IMR-90 (cell line): ENCODE results near the gene MORC1.

ENCODE experiments used
- CEBPB ChIP-seq: IDR thresholded peaks from 2 replicates; pipeline ENCODE4 v1.6.1; 2012; ENCODE audit warnings: low read depth, low read length, improper control_type of control experiment
- CHD1 ChIP-seq: IDR thresholded peaks from 2 replicates; pipeline ENCODE4 v1.6.1; 2012; ENCODE audit warnings: low read depth, low read length, improper control_type of control experiment
- CTCF ChIP-seq: conservative IDR thresholded peaks from 2 replicates; pipeline ENCODE4 v1.5.1; 2012; ENCODE audit warnings: mild to moderate bottlenecking, low read depth, low read length, improper control_type of control experiment
- ELK1 ChIP-seq: fragments of 150-350 bp; IDR thresholded peaks from 2 replicates; pipeline ENCODE4 v1.6.1; 2016; ENCODE audit warnings: low read depth, mild to moderate bottlenecking, low read length, moderate library complexity, borderline replicate concordance
- FOS ChIP-seq: fragments of 150-350 bp; IDR thresholded peaks from 2 replicates; pipeline ENCODE4 v1.6.1; 2016; ENCODE audit warnings: low read depth, low read length
- MAFK ChIP-seq: IDR thresholded peaks from 2 replicates; pipeline ENCODE4 v1.6.1; 2012; ENCODE audit warnings: low read depth, low read length, improper control_type of control experiment
- MAZ ChIP-seq: IDR thresholded peaks from 2 replicates; pipeline ENCODE4 v1.6.1; 2012; ENCODE audit warnings: low read depth, mild to moderate bottlenecking, low read length, improper control_type of control experiment, moderate library complexity, borderline replicate concordance
- MXI1 ChIP-seq: IDR thresholded peaks from 2 replicates; pipeline ENCODE4 v1.6.1; 2012; ENCODE audit warnings: low read depth, mild to moderate bottlenecking, low read length, moderate library complexity, borderline replicate concordance
- POLR2A ChIP-seq: IDR thresholded peaks from 2 replicates; pipeline ENCODE4 v1.6.1; 2012; ENCODE audit warnings: mild to moderate bottlenecking, low read depth, low read length
- RAD21 ChIP-seq: IDR thresholded peaks from 2 replicates; pipeline ENCODE4 v1.6.1; 2012; ENCODE audit warnings: low read length, improper control_type of control experiment
- RFX5 ChIP-seq: IDR thresholded peaks from 2 replicates; pipeline ENCODE4 v1.8.0; 2012; ENCODE audit warnings: low read depth, mild to moderate bottlenecking, low read length, moderate library complexity
- SMC3 ChIP-seq: fragments of 150-350 bp; IDR thresholded peaks from 2 replicates; pipeline ENCODE4 v1.6.1; 2016; ENCODE audit warnings: low read depth, mild to moderate bottlenecking, antibody characterized with exemption, low read length, moderate library complexity
- USF2 ChIP-seq: fragments of 150-350 bp; IDR thresholded peaks from 2 replicates; pipeline ENCODE4 v1.6.1; 2017; ENCODE audit warnings: mild to moderate bottlenecking, antibody characterized with exemption, low read length, low read depth

- TF ChIP-seq CTCF = no peak
- no peak for TF ChIP-seq CEBPB
- no peak for TF ChIP-seq MAZ
- no peak for TF ChIP-seq SMC3
- TF ChIP-seq USF2 = no peak
- no peak for TF ChIP-seq POLR2A
- no peak for TF ChIP-seq RAD21
- TF ChIP-seq CHD1 = no peak
- no peak for TF ChIP-seq RFX5
- no peak for TF ChIP-seq FOS
- TF ChIP-seq MXI1 = no peak
- TF ChIP-seq MAFK = no peak
- no peak for TF ChIP-seq ELK1
Measured at GRCh38 chr3:109091846-109092245, 26.1 kb downstream of the MORC1 start.
